AG04449 (cell line): ENCODE measurements around the gene TMEM259.

Experiments
- CTCF ChIA-PET: fragments of 350-600 bp; formaldehyde crosslinking; extraction: SDS; loops from one replicate; lab custom pipeline; 2021; ENCODE audit warnings: antibody characterized with exemption; lab: Yijun Ruan, JAX
- POLR2A ChIA-PET: fragments of 400-600, 350-600 bp; formaldehyde crosslinking; extraction: SDS; loops from one replicate; lab custom pipeline; 2020; ENCODE audit warnings: antibody characterized with exemption, inconsistent platforms; lab: Yijun Ruan, JAX
- DNase-seq: peaks from one replicate; pipeline ENCODE4 v3.0.0-alpha.2; 2010; ENCODE audit warnings: low read depth, low spot score
- H3K4me3 ChIP-seq: 2 replicates; pipeline ENCODE4 v1.5.1; 2011; ENCODE audit warnings: low read depth, mild to moderate bottlenecking, control low read depth, low read length
- TF ChIP-seq, protein P1 (sequence below): IDR thresholded peaks from one replicate; pipeline ENCODE4 v1.5.1; 2011; ENCODE audit warnings: mild to moderate bottlenecking, moderate library complexity, low read length, control low read depth, inconsistent platforms; ENCODE audit not compliant: insufficient read depth; ENCODE audit errors: missing control alignments

Gene TMEM259

GRCh38 chr19:1063030-1063908 is 42.3 kb upstream of the TMEM259 start:
- no peak overlapping the region for H3K4me3 ChIP-seq
- ChIA-PET CTCF (interaction anchor here (2.0 kb wide), 1 partner anchor 17 kb away, joined by 11 read pairs; no protein-coding TSS in a partner anchor), POLR2A (no interaction called here)
- TF ChIP-seq, protein P1, sequence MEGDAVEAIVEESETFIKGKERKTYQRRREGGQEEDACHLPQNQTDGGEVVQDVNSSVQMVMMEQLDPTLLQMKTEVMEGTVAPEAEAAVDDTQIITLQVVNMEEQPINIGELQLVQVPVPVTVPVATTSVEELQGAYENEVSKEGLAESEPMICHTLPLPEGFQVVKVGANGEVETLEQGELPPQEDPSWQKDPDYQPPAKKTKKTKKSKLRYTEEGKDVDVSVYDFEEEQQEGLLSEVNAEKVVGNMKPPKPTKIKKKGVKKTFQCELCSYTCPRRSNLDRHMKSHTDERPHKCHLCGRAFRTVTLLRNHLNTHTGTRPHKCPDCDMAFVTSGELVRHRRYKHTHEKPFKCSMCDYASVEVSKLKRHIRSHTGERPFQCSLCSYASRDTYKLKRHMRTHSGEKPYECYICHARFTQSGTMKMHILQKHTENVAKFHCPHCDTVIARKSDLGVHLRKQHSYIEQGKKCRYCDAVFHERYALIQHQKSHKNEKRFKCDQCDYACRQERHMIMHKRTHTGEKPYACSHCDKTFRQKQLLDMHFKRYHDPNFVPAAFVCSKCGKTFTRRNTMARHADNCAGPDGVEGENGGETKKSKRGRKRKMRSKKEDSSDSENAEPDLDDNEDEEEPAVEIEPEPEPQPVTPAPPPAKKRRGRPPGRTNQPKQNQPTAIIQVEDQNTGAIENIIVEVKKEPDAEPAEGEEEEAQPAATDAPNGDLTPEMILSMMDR: no peak
- no peak for DNase-seq

DNA sequence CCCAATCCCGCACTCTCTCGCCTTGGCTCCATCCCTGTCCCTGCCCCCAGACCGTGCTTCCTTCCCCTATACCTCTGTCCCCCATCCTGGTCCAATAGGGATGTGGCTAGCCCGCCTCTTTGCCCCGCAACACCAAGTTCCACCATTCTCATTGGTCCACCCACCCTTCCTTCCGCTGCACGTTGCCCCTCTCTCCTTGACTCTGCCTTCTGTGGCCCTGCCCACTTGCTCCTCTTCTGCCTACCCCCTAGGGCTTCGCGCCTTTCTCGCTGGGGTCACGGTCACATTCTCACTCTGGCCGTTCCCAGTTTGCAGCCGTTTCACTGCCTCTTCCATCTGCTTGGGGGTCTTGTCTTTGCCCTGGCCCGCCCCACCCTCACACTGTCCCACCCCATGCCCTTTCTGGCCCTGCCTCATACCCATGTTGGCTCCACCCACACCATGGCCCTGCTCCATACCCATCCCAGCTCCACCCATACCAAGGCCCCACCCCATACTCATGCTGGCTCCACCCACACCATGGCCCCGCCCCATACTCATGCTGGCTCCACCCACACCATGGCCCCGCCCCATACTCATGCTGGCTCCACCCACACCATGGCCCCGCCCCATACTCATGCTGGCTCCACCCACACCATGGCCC is 41.6 kb upstream of the TMEM259 start:
- no peak for DNase-seq
- TF ChIP-seq, protein P1: no peak
- POLR2A ChIA-PET: no interaction called here
- CTCF ChIA-PET: no interaction called here
- no peak overlapping the region for H3K4me3 ChIP-seq

- H3K4me3 ChIP-seq: no peak overlapping the region
- TF ChIP-seq, protein P1: no peak
- ChIA-PET CTCF (no interaction called here), POLR2A (no interaction called here)
- DNase-seq: no peak
These were observed 41.1 kb upstream of the TMEM259 start for GRCh38 chr19:1061987-1062386.

DNA sequence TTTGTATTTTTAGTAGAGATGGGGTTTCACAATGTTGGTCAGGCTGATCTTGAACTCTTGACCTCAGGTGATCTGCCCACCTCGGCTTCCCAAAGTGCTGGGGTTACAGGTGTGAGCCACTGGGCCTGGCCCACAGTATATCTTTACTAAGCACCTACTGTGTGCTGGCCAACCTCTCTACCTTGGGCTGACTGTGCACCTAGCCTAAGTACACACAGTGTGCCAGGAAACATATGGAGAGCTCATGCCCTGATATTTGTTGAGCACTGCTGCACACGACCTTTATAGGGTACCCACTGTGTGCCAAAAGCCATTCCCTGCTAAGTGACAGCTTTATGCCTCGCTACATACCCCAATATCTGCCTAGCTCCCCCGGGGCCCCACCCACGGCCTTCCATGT is 39.8 kb upstream of the TMEM259 start:
- DNase-seq: no peak
- H3K4me3 ChIP-seq: no peak overlapping the region
- CTCF ChIA-PET: no interaction called here
- TF ChIP-seq, protein P1: no peak
- POLR2A ChIA-PET: no interaction called here

DNA sequence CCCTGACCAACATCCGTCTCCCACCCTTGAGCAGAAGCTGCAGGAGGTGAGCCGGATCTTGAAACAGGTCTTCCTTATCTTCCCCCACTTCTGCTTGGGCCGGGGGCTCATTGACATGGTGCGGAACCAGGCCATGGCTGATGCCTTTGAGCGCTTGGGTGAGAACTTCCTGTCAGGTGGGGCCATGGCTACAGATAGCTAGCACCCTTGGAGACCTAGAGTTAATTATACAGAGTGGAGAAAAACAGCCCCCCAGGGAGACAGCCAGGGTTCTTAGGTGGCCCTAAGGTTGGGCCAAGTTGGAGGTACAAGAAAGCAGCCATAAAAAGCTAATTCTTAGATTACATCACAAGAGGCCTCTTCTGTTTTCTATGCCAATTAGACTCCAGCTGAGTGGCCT is 37.2 kb upstream of the TMEM259 start:
- H3K4me3 ChIP-seq: no peak overlapping the region
- TF ChIP-seq, protein P1: no peak
- ChIA-PET POLR2A (no interaction called here), CTCF (interaction anchor here (0.8 to 1.9 kb wide), 3 partner anchors 10 to 15 kb away, joined by 3 to 5 read pairs (median 4); no protein-coding TSS in a partner anchor)
- DNase-seq: no peak

DNA sequence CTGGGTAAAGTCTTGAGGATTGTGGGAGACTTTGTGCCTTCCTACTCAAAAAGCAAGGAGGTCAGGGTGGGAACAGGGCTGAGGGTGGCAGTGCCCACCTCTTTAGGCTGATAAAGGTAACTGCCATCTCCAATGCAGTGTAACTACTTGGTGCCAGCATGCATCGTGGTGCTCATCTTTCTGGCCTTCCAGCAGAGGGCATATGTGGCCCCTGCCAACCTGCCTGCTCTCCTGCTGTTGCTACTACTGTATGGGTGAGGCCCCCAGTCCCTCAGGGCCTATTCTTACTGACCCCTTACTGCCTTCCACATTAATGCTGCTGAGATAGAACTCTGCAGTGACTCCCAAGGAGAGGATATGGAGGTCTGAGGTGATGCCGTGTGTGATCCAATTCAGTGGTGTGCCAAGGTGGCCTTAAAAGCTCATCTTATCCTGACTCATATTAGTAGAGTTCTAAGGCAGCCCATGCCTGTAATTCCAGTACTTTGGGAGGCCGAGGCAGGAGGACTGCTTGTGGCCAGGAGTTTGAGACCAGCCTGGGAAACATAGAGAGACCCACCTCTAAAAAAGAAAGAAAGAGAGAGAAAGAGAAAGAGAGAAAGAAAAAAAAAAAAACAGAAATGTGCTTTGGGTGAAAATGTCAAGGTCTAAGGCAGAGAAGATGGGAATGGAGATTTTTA is 36.4 kb upstream of the TMEM259 start:
- ChIA-PET POLR2A (interaction anchor here (0.6 kb wide), 1 partner anchor 15 kb away, joined by 3 read pairs; no protein-coding TSS in a partner anchor), CTCF (interaction anchor here (0.7 to 1.9 kb wide), 3 partner anchors 8 to 15 kb away, joined by 3 to 5 read pairs (median 4); no protein-coding TSS in a partner anchor)
- no peak for DNase-seq
- TF ChIP-seq, protein P1: no peak
- no peak overlapping the region for H3K4me3 ChIP-seq
